SK-N-SH treated with all-trans-retinoic acid at 6 μM for 48 hours (cell line): ENCODE results near the gene RSL1D1.

Experiments used
- ATAC-seq: fragments of 200-7000 bp; cut with Tn5 transposase; 3 replicates; pipeline ENCODE4 v1.9.1; 2020; ENCODE audit warnings: mild to moderate bottlenecking, moderate library complexity
- ARNTL ChIP-seq: fragments of 450-650 bp; formaldehyde crosslinking; IDR thresholded peaks from 2 replicates; pipeline ENCODE4 v1.5.0; 2020; ENCODE audit warnings: low read depth, mild to moderate bottlenecking, moderate library complexity, borderline replicate concordance
- BACH2 ChIP-seq: fragments of 250-450 bp; sonication (Bioruptor Pico); IDR thresholded peaks from 2 replicates; pipeline ENCODE4 v1.9.0; 2021; ENCODE audit warnings: mild to moderate bottlenecking, borderline replicate concordance
- CREB5 ChIP-seq: fragments of 250-450 bp; sonication (Bioruptor Pico); IDR thresholded peaks from 2 replicates; pipeline ENCODE4 v1.5.1; 2020; ENCODE audit warnings: low read depth, mild to moderate bottlenecking, moderate library complexity
- CSDC2 ChIP-seq: fragments of 250-450 bp; sonication (Bioruptor Pico); IDR thresholded peaks from 2 replicates; pipeline ENCODE4 v1.5.0; 2020; ENCODE audit warnings: mild to moderate bottlenecking, moderate library complexity
- ESRRG ChIP-seq: fragments of 250-450 bp; sonication (Bioruptor Pico); IDR thresholded peaks from 2 replicates; pipeline ENCODE4 v1.6.1; 2021; ENCODE audit warnings: mild to moderate bottlenecking
- GLIS3 ChIP-seq: fragments of 250-450 bp; sonication (Bioruptor Pico); IDR thresholded peaks from 2 replicates; pipeline ENCODE4 v1.5.0; 2020; ENCODE audit warnings: mild to moderate bottlenecking, moderate library complexity
- ISL1 ChIP-seq: fragments of 250-450 bp; sonication (Bioruptor Pico); IDR thresholded peaks from 2 replicates; pipeline ENCODE4 v2.1.2; 2022; ENCODE audit warnings: mild to moderate bottlenecking, moderate library complexity
- OSR1 ChIP-seq: fragments of 250-450 bp; sonication (Bioruptor Pico); IDR thresholded peaks from 2 replicates; pipeline ENCODE4 v1.8.0; 2022; ENCODE audit warnings: moderate library complexity, mild to moderate bottlenecking, inconsistent platforms
- PPARA ChIP-seq: fragments of 250-450 bp; sonication (Bioruptor Pico); IDR thresholded peaks from 2 replicates; pipeline ENCODE4 v1.5.0; 2020; ENCODE audit warnings: mild to moderate bottlenecking, borderline replicate concordance
- RARB ChIP-seq: fragments of 250-450 bp; sonication (Bioruptor Pico); IDR thresholded peaks from 2 replicates; pipeline ENCODE4 v1.8.0; 2021; ENCODE audit warnings: mild to moderate bottlenecking, moderate library complexity
- SNAI2 ChIP-seq: fragments of 250-450 bp; sonication (Bioruptor Pico); IDR thresholded peaks from 2 replicates; pipeline ENCODE4 v1.5.0; 2020; ENCODE audit warnings: mild to moderate bottlenecking, moderate library complexity
- TCF4 ChIP-seq: fragments of 250-450 bp; sonication (Bioruptor Pico); IDR thresholded peaks from 2 replicates; pipeline ENCODE4 v1.8.0; 2021; ENCODE audit warnings: mild to moderate bottlenecking, moderate library complexity, borderline replicate concordance
- TOX ChIP-seq: fragments of 250-450 bp; sonication (Bioruptor Pico); IDR thresholded peaks from 2 replicates; pipeline ENCODE4 v1.8.0; 2021; ENCODE audit warnings: mild to moderate bottlenecking, moderate library complexity, borderline replicate concordance
- TSHZ2 ChIP-seq: fragments of 250-450 bp; sonication (Bioruptor Pico); IDR thresholded peaks from 2 replicates; pipeline ENCODE4 v1.5.0; 2020; ENCODE audit warnings: mild to moderate bottlenecking, moderate library complexity
- ZC3H10 ChIP-seq: fragments of 250-450 bp; sonication (Bioruptor Pico); IDR thresholded peaks from 2 replicates; pipeline ENCODE4 v1.5.1; 2021; ENCODE audit warnings: mild to moderate bottlenecking, moderate library complexity
- ZFP3 ChIP-seq: fragments of 250-450 bp; sonication (Bioruptor Pico); IDR thresholded peaks from 2 replicates; pipeline ENCODE4 v1.5.0; 2020; ENCODE audit warnings: mild to moderate bottlenecking, moderate library complexity
- ZFP30 ChIP-seq: fragments of 450-650 bp; formaldehyde crosslinking; IDR thresholded peaks from 2 replicates; pipeline ENCODE4 v1.5.0; 2022; ENCODE audit warnings: mild to moderate bottlenecking, moderate library complexity
- ZNF565 ChIP-seq: fragments of 450-650 bp; formaldehyde crosslinking; conservative IDR thresholded peaks from 2 replicates; pipeline ENCODE4 v1.5.0; 2020; ENCODE audit warnings: low read depth, mild to moderate bottlenecking, moderate library complexity
- ZNF70 ChIP-seq: fragments of 450-650 bp; formaldehyde crosslinking; IDR thresholded peaks from 2 replicates; pipeline ENCODE4 v1.5.0; 2020; ENCODE audit warnings: mild to moderate bottlenecking, moderate library complexity
- TF ChIP-seq, protein P1 (sequence below): fragments of 250-450 bp; sonication (Bioruptor Pico); IDR thresholded peaks from 2 replicates; pipeline ENCODE4 v1.8.0; 2021; ENCODE audit warnings: low read depth, mild to moderate bottlenecking, moderate library complexity, borderline replicate concordance
- TF ChIP-seq, protein P2 (sequence below): fragments of 250-450 bp; sonication (Bioruptor Pico); IDR thresholded peaks from 2 replicates; pipeline ENCODE4 v1.8.0; 2020; ENCODE audit warnings: mild to moderate bottlenecking, moderate library complexity, borderline replicate concordance

Gene RSL1D1

GRCh38 chr16:11868412-11868980 lies 17.2 kb upstream of the RSL1D1 start:
- ATAC-seq: no peak
- TF ChIP-seq ZFP3: no peak
- TF ChIP-seq ZC3H10 (CRISPR knock-in tag): no peak
- TF ChIP-seq, protein P1, sequence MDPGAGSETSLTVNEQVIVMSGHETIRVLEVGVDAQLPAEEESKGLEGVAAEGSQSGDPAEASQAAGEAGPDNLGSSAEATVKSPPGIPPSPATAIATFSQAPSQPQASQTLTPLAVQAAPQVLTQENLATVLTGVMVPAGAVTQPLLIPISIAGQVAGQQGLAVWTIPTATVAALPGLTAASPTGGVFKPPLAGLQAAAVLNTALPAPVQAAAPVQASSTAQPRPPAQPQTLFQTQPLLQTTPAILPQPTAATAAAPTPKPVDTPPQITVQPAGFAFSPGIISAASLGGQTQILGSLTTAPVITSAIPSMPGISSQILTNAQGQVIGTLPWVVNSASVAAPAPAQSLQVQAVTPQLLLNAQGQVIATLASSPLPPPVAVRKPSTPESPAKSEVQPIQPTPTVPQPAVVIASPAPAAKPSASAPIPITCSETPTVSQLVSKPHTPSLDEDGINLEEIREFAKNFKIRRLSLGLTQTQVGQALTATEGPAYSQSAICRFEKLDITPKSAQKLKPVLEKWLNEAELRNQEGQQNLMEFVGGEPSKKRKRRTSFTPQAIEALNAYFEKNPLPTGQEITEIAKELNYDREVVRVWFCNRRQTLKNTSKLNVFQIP (CRISPR knock-in tag): no peak

DNA sequence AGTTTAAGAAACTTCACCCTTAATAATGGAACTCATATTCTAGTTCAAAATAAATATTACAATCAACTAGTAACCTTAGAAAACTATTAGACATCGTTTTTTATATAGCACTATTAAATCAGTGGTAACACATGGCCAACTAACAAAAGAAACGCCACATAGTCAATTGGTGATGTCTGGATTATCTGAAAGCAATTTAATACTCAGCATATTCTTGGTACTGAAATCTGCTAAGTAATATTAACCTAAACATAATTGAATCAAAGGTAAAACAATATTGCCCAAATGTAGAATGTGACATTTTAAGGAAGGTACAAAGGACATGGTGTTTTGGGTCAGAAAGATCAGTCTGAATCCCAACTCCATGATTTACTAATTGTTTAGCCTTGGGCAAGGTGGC lies 11.1 kb upstream of the RSL1D1 start:
- ATAC-seq: no peak
- TF ChIP-seq BACH2 (CRISPR knock-in tag) (no peak), ZNF565 (CRISPR knock-in tag) (no peak), ZFP30 (CRISPR knock-in tag) (no peak), OSR1 (CRISPR knock-in tag) (no peak), CREB5 (CRISPR knock-in tag) (no peak), SNAI2 (CRISPR knock-in tag) (no peak), ZNF70 (CRISPR knock-in tag) (no peak), ZFP3 (no peak), RARB (CRISPR knock-in tag) (no peak), GLIS3 (CRISPR knock-in tag) (no peak), CSDC2 (CRISPR knock-in tag) (no peak), PPARA (CRISPR knock-in tag) (no peak), ZC3H10 (CRISPR knock-in tag) (no peak), TOX (CRISPR knock-in tag) (no peak), ISL1 (CRISPR knock-in tag) (no peak), TSHZ2 (no peak), TCF4 (CRISPR knock-in tag) (no peak), ESRRG (CRISPR knock-in tag) (no peak), ARNTL (CRISPR knock-in tag) (no peak)
- TF ChIP-seq, protein P2, sequence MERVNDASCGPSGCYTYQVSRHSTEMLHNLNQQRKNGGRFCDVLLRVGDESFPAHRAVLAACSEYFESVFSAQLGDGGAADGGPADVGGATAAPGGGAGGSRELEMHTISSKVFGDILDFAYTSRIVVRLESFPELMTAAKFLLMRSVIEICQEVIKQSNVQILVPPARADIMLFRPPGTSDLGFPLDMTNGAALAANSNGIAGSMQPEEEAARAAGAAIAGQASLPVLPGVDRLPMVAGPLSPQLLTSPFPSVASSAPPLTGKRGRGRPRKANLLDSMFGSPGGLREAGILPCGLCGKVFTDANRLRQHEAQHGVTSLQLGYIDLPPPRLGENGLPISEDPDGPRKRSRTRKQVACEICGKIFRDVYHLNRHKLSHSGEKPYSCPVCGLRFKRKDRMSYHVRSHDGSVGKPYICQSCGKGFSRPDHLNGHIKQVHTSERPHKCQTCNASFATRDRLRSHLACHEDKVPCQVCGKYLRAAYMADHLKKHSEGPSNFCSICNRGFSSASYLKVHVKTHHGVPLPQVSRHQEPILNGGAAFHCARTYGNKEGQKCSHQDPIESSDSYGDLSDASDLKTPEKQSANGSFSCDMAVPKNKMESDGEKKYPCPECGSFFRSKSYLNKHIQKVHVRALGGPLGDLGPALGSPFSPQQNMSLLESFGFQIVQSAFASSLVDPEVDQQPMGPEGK (CRISPR knock-in tag): no peak
- TF ChIP-seq, all 23 proteins: peak for 0

GRCh38 chr16:11857161-11857560 lies 5.8 kb upstream of the RSL1D1 start:
- TF ChIP-seq ZFP30 (CRISPR knock-in tag): no peak
- no peak for TF ChIP-seq TCF4 (CRISPR knock-in tag)
- TF ChIP-seq RARB (CRISPR knock-in tag): no peak
- TF ChIP-seq ZNF70 (CRISPR knock-in tag): no peak
- TF ChIP-seq PPARA (CRISPR knock-in tag): no peak
- TF ChIP-seq SNAI2 (CRISPR knock-in tag): no peak
- TF ChIP-seq TOX (CRISPR knock-in tag): no peak
- ATAC-seq: peak; percentile 85
